DMS 273 (cell line): ENCODE data around the gene PKP1.

ENCODE experiments used
- DNase-seq: peaks from one replicate; lab custom pipeline; 2025; ENCODE audit not compliant: unreplicated experiment; lab: John Stamatoyannopoulos, UW

PKP1 gene

DNA sequence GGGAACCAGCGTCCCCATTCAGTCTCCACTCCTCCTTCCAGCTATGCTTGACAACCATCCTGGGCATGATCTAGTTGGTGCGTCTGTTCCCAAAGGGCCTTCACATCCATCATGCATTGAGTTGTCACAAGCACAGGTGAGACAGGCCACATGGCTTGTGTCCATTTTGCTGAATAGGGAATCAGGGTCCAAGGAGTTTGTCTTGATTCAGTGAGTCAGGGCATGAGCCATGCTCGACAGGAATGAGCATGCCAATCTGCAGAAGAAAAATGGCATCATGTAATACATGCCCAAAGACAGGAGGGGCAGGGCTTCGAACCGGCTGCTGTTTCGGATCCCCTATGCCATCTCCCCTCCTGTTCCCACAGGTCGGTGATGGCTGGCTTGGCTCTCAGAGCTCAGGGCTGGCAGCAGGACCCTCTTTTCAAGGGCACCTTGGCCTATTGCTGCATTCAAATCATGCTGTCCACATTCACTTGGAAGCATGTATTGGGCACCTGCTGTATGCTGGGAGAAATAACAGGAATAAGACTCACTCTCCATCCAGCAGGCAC, 44.5 kb downstream of the PKP1 start:
- DNase-seq: no peak

DNA sequence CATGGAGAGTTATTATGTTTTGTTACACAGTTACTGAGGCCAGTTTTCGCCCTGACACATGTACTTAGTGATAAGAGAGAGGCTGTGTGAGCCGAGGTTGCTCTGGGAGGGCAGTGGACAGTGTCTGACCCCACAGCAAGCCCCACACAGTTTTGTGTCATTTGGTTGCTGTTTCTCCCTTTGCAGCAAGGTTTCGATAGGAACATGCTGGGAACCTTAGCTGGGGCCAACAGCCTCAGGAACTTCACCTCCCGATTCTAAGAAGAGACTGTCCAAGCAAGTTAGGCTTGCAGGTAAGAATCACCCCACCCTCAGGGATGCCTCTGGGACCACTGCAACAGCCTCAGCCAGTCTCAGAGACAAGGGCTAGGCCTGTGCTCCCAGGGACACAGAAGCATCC, 45.3 kb downstream of the PKP1 start:
- DNase-seq: no peak

DNA sequence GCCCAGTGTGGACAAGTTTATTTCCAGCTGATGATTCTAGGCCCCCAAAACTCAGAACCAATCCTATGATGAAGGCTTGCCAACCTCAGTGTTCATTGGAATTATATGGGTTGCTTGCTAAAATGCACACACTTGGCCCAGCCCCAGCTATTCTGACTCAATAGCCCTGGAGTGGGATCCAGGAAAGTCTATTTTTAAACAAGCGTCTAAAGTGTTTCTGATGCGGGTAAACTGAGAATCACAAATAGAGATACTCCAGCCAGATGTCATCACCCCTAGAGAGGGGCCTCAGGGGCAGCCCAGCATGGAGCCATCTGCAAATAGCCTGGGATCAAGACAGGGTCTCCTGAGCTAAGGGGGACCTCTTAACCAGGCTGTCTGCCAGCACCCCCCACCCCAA, 46.0 kb downstream of the PKP1 start:
- DNase-seq: no peak

DNA sequence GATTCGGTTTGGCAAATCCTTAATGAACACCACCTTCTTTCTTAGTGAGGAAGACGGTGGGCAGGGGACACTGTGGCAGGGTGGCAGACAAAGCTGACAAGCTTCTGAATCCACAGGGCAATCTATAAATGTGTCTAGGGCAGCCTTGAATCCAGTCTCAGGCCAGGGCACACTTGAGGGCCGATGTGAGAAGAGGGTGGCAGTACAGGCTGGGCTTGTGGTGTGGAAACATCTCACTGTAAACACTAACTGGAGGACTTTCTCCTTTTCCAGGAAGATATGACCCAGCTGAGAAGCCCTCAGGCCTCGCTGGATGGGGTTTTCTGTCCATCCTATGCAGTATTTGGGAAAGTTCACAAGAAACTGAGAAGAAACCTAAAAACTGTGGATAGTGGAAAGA, 46.5 kb downstream of the PKP1 start:
- no peak for DNase-seq

DNA sequence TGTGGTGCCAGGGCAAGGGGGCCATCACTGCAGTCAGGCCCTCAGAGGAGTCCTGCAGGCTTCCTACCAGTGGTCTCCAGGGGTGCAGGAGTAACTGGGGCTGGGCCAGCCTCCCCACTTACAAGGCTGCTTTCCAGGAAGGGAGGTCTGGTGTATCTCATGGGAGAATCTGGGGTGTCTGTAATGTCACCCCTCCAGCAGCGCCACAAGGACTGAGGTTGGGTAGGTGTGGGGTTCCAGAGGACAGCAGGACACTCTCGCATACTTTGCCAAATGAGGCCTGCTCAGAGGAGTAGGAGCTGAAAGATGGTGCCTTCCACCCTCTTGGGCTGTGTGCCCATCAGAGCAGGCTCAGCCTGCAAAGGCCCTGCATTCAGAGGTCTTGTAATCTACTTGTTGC, 47.2 kb downstream of the PKP1 start:
- DNase-seq: no peak

DNA sequence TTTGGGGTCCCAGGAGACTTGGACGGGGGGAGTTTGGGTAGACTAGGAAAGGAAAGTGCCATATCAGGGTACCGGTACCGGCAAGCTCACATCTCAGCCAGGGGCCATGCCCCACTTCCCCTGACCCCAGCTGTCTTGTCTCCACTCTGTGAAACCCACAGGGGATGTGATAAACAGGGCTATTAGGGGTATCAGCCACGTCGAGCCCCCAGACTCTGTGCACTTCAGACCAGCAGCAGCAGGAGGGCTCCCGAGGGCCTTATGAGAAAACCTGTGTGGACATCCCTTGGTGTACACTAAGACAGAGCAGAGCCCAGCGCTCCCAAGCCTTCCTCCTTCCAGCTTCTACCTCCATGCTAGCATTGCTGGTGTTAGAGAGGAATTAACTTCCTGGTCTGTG, 47.9 kb downstream of the PKP1 start:
- DNase-seq: no peak

DNA sequence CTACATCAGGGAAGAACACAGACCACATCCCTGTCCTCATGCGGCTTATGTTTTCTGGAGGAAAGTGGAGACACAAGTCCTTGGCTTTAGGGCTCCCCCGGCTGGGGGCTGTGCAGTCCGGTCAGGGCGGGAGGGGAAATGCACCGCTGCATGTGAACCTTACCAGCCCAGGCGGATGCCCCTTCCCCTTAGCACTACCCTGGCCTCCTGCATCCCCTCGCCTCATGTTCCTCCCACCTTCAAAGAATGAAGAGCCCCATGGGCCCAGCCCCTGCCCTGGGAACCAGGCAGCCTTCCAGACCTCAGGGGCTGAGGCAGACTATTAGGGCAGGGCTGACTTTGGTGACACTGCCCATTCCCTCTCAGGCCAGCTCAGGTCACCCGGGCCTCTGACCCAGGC, 48.7 kb downstream of the PKP1 start:
- no peak for DNase-seq

DNA sequence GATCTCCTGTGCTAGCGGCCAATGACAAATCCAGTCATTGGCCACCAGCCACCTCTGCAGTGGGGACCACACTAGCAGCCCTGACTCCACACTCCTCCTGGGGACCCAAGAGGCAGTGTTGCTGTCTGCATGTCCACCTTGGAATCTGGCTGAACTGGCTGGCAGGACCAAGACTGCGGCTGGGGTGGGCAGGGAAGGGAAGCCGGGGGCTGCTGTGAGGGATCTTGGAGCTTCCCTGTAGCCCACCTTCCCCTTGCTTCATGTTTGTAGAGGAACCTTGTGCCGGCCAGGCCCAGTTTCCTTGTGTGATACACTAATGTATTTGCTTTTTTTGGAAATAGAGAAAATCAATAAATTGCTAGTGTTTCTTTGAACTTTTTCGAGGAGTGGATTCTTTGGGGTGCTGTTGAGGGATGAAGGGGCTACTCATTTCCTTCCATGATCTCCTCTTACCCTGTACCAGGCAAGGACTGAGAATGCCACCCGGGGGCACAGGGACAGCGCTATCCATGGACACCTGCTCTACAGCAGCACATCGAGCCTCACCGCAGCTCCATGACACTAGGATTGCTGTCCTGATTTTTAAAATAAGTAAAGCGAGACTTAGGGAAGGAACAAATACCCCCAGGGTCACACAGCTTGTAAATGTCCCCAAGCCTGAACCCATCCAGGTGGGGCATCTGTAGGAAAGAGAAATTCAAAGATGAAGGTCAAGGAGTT, 49.5 kb downstream of the PKP1 start:
- DNase-seq: no peak

DNA sequence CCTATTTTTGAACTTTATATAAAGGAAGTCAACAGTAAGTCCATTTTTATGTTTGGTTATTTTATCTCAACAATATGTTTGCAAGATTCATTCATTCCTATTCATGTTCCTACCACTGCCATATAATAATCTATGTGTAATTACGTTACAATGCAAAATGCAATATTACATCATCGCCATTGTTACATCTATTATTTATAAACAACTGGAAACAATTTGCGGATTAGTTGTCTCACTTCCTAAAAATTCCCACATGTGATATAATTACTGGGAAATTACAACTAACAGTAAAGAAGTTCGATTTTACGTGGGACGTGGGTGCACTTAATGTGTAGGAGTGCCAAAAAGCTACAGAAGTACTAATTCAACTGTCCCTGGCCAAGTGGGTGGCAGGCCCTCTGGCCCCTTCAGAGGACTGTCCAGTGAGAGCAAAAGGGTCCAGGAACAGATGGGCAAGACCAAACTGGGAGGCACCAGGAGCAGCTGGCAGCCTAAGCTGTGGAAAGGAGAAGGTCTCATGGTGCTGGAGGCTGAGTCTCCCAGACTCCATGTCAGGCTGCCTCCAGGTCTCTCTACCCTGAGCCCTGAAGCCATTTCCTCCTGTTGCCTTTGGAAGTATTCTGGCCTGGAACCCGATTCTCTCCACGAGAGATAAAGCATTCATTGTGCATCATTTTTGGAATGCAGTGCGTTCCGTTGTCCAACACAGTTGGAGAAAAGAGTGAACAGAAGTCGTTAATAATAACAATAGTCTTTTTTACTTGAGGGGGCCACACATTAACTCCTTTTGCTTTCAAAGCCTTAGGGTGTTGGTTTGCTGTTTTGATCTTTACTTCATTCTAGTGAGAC, 51.2 kb downstream of the PKP1 start:
- DNase-seq: no peak

DNA sequence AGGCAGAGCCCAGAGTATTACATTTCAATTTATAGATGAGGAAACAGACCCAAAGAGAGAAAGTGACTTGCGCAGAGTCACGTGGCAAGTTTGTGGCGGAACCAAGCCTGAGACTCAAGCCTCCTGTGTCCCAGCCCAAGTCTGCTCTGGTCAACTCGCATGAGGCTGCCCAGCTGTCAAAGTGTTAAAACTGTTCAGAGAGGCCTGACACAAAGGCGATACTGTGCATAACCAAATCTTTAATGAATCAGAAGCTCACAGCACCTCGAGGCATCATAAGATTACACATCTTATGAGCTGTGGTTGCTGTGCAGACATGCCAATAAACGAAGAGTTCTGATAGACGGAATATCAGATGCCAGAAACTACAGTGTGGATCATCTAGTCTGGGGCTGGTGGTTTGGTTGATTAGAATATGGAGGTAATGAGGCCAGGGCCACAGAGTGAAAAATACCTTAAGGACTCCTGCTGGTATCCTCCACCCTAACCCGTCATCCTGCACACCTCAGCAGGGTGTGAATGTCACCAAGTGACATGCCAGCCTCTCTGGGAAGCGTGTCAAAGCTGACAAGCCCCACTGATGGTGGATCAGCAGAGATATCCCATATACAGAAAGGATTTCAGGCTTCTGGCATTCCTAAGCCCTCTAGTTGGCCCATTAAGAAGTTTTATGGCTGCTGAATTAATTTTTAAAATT, 52.0 kb downstream of the PKP1 start:
- DNase-seq: no peak

DNA sequence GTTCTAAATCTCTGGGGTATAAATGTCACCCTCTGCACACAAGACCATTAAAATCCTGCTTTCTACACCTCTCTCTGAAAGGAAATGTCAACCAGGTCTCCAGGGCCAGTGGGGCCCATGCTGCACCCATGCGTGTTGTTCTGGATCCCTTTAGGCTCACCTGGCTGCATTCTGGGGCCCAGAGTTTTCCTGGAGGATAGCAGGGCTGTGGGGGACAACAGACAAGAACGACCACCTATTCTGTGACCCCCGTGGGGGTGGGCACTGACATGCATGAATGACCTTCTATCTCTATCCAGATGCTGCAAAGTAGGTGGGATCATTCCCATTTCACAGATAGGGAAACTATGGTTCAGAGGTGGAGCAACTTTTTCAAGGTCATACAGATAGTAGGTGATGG, 52.6 kb downstream of the PKP1 start:
- DNase-seq: no peak

DNA sequence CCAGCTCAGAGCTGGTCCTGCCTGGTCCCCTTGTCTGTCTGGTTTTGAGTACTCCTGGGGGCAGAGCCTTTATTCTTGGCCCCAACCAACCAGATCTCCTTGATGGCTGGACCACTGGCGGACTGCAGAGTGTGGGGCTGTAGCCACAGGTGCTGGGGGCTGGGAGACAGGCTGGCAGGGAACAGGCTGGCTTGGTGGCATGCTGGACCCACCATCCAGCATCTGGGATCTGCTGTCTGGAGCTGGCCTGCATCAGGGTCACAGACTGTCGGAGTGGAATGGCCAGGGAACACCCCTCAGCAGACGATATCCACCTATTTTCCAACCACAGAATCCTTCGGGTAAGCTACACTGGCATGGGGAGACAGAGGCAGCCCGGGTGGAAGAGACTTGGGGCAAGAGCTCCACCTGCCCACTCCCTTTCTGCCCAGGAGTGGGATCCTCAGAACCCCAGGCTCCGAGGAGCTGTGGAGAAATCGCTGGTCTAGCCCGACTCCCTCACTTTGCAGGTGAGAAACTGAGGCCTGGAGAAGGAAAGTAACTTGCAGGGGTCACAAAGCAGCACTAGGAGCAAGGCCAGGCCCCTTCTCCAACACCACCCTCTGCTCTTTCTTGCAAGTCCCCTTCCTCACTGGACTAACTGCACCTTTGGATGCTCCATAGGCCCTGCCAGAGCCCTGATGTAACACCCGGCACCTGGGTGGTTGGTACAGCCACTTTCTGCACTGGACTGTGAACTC, 53.6 kb downstream of the PKP1 start:
- DNase-seq: no peak

DNA sequence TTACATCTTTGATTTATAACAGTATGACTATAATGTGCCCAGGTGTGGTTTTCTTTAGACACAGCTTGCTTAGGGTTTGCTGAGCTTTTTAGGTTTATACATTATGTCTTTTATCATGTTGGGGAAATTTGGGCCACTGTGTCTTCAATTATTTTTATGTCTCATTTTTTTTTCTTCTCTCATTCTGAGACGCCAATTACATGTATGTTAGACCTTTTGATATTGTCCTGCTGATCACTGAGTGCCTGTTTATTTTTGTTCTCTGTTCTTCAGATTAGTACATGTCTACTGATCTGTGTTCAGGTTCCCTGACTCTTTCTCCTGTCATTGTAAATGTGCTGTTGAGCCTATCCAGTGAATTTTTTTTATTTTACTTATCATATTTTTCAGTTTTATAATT, 58.1 kb downstream of the PKP1 start:
- DNase-seq: no peak

DNA sequence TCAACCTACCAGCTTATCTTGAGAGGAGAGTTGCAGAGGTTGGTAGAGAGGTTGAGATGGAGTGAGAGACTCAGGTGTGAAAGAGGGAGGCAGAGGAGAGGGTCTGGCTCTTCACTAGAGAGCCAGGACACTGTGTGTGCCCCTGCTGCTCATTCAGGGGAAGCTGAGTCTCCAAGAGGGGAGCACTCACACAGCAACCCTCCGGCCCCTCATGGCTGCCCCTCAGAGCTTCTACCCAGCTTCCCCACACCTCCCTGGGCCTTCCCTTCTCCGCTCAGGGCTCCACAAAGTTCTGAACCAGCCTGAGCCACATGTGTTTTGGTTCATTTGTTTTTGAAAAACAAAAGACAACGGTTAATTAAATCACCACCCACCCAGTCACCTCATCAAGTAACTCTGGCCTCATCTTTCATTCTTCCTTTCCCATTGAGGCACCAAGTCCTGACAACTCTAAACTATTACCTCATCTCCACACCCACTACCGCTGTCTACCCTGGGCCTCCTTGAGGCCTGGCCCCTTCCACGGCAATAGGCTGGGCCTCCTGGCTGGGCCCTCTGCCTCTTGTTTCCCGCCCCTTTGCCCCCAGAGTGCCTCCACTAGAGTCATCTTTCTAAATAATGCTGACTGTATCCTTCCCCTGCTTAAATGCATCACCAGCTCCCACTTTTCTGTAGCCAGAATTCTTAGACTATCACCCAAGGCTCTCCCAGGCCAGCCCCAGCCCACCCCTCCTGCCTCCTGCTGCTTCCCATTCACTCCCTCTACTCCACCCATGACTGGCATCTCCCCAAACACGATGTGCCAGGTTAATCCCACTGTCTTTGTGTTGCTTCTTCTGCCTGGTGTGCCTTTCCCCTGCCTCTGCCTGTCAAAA, 61.1 kb downstream of the PKP1 start:
- no peak for DNase-seq

DNA sequence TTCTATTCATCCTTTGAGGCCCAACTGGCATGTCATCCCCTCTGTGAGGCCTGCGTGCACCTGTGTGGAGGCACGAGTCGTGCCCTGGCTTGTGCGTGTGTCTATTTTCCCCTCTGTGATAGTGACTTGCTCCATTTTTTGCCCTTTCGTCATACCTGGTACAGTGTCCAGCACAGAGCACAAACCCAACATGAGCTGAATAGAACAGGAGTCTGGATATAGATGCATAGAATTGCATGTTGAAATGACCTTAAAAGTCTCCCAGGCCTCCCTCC, 61.7 kb downstream of the PKP1 start:
- no peak for DNase-seq

DNA sequence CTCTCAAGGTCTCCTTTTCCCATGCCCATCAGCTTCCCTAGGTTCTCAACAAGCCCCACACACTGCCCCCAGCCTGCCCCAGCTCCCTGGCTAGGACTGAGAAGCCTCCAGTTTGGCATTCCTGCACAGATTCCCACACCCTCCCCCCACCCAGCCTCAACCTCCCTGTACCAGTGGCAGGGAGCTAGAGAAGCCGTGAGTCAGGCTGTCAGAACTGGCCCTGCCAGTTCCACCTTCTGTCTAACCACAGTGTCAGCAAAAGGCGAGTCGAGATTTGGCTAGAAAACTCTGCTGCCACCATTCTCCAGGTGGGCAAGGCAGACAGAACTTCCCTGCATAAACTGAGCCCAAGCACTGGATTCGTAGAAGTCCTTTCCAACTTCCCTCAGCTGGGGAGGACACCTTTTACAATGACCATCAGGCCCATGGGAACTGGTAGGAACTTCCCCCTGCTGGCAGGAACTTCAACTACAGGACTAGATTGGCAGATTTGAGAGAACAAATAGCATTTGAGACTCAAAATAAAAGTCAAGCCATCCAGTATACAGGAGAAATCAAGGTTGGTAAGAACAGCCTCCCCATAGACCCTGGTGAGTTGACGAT, 63.1 kb downstream of the PKP1 start:
- peak; percentile 69 for DNase-seq

DNA sequence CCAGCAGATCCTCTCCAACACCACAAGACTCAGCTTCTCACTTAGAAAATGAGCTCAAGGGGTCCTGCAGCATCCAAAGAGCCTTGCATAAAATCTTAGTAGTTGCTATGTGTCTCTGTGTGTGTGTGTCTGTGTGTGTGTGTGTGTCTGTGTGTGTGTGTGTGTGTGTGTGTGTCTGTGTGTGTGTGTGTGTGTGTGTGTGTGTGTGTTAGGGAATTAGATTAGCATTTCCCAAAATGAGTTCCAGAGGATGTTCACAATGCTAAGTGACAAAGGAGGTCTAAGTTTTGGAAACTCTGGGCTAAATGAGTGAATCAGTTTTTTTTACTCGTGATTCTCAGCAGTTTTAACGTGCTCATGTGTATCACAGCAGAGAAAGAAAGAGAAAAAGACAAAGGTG, 63.7 kb downstream of the PKP1 start:
- no peak for DNase-seq

DNA sequence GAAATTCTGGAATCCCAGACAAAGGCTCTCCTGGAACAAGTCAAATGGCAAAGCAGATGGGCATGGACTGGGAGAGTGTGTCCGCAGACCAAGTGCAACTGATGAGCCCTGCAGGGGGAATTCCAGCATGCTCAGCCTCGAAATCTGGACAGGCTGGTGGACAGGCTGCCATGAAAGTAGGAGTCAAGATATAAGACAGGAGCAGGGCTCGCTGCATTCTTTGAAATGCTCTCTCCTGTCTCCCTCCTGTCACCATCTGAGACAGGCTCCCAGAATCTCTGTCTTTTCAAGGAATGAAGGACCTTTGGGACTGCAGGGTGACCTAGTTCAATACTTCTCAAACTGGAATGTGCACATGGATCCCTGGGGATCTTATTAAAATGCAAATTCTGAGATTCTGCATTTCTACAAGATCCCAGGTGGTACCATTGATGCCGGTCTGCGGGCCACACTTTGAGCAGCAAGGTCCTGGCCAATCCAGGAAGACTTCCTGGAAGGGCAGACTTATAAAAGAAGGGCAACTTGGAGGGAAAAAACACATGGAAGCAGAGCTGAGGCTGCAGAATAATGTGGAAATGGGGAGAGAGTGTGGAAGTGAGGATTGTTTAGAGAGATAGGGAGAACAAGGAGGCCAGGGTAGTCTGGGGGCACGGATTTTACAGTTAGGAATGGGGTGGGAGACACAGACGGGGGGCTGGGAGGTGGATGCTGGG, 64.3 kb downstream of the PKP1 start:
- no peak for DNase-seq

DNA sequence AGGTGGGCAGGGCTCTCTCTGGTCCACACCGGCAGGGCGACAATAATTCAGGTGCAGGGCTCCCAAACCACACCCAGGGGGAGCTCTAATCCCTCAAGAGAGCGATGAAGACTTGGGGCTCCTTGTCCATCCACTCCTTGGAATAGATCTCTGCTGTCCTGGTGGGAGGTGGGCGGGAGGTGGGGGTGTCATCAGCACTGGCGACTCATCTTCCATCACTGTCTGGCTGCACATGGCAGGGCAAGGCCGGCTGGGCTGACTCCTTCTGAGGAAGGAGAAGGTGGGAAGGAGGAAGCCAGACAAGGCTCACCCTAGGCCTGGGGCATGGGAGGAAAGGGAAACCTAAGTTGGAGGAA, 64.9 kb downstream of the PKP1 start:
- DNase-seq: peak; percentile 85
